ENCODE results near the gene DIDO1. TPM values are rescaled to one million over a fixed set of nuclear protein-coding genes. Genes with fewer than 3 reads are reported as not detected.
A peak's percentile ranks its signal among the peaks of the same experiment; 100 is the strongest.
"Not testable (repeated sequence)": the region's sequence is repeated elsewhere in the genome, so short reads cannot be mapped to it uniquely, and the experiment has no call there.

Gene DIDO1
- total RNA-seq, 1 donor from 2014 or later, result 24.8 TPM

GRCh38 chr20:62856931-62857619 is 69.2 kb downstream of the DIDO1 start:
- no peak for DNase-seq (ENCODE audit: low read depth in 2 of 2)

GRCh38 chr20:62855120-62855519 is 71.2 kb downstream of the DIDO1 start:
- no peak for DNase-seq (ENCODE audit: low read depth in 2 of 2)

GRCh38 chr20:62854121-62854520 is 72.2 kb downstream of the DIDO1 start:
- no peak for DNase-seq (ENCODE audit: low read depth in 2 of 2)

GRCh38 chr20:62853304-62853703 is 73.0 kb downstream of the DIDO1 start:
- DNase-seq (ENCODE audit: low read depth in 2 of 2), result not testable (repeated sequence)

- DNase-seq (ENCODE audit: low read depth in 2 of 2), result no peak
These were observed 73.5 kb downstream of the DIDO1 start for GRCh38 chr20:62852841-62853240.

GRCh38 chr20:62852196-62852595 is 74.1 kb downstream of the DIDO1 start:
- DNase-seq (ENCODE audit: low read depth in 2 of 2), result no peak

GRCh38 chr20:62850333-62850974 is 75.9 kb downstream of the DIDO1 start:
- DNase-seq (ENCODE audit: low read depth in 2 of 2), result no peak

- no peak for DNase-seq (ENCODE audit: low read depth in 2 of 2)
These were observed 76.9 kb downstream of the DIDO1 start for GRCh38 chr20:62849431-62849830.

GRCh38 chr20:62848917-62849316 is 77.4 kb downstream of the DIDO1 start:
- not testable (repeated sequence) for DNase-seq (ENCODE audit: low read depth in 2 of 2)

- DNase-seq (ENCODE audit: low read depth in 2 of 2), result no peak
These were observed 80.0 kb downstream of the DIDO1 start for GRCh38 chr20:62846166-62846890.

GRCh38 chr20:62845416-62846160 is 80.7 kb downstream of the DIDO1 start:
- no peak for DNase-seq (ENCODE audit: low read depth in 2 of 2)

- no peak for DNase-seq (ENCODE audit: low read depth in 2 of 2)
These were observed 82.1 kb downstream of the DIDO1 start for GRCh38 chr20:62844182-62844581.

GRCh38 chr20:62843656-62844055 is 82.6 kb downstream of the DIDO1 start:
- no peak for DNase-seq (ENCODE audit: low read depth in 2 of 2)

- no peak for DNase-seq (ENCODE audit: low read depth in 2 of 2)
These were observed 84.5 kb downstream of the DIDO1 start for GRCh38 chr20:62841705-62842212.

- no peak for DNase-seq (ENCODE audit: low read depth in 2 of 2)
These were observed 85.8 kb downstream of the DIDO1 start for GRCh38 chr20:62840244-62841197.

GRCh38 chr20:62839816-62840215 is 86.5 kb downstream of the DIDO1 start:
- DNase-seq (ENCODE audit: low read depth in 2 of 2), result no peak

- DNase-seq (ENCODE audit: low read depth in 2 of 2), result no peak
These were observed 87.0 kb downstream of the DIDO1 start for GRCh38 chr20:62839261-62839660.

GRCh38 chr20:62838128-62838891 is 88.0 kb downstream of the DIDO1 start:
- peak in 1 of 2 donors; percentile 93 for DNase-seq (ENCODE audit: low read depth in 2 of 2)

GRCh38 chr20:62837790-62838127 is 88.5 kb downstream of the DIDO1 start:
- DNase-seq (ENCODE audit: low read depth in 2 of 2), result no peak

- no peak for DNase-seq (ENCODE audit: low read depth in 2 of 2)
These were observed 89.3 kb downstream of the DIDO1 start for GRCh38 chr20:62836967-62837490.
